H1 (cell line): ENCODE results near the gene CCDC183. TPM values are rescaled to one million over a fixed set of nuclear protein-coding genes. Genes with fewer than 3 reads are reported as not detected.

Source experiments
- CREB1 ChIP-seq: IDR thresholded peaks from 2 replicates; pipeline ENCODE4 v1.6.1; 2012; ENCODE audit warnings: inconsistent platforms
- NANOG ChIP-seq: IDR thresholded peaks from 2 replicates; pipeline ENCODE4 v1.6.1; 2011; ENCODE audit warnings: low read length, low read depth, mild to moderate bottlenecking, inconsistent platforms; ENCODE audit not compliant: insufficient read depth, poor library complexity, severe bottlenecking
- NRF1 ChIP-seq: IDR thresholded peaks from 2 replicates; pipeline ENCODE4 v1.6.1; 2011; ENCODE audit warnings: mild to moderate bottlenecking, low read depth, low read length, improper control_type of control experiment
- SP4 ChIP-seq: IDR thresholded peaks from 2 replicates; pipeline ENCODE4 v1.6.1; 2012; ENCODE audit warnings: low read length, inconsistent platforms
- TAF7 ChIP-seq: optimal IDR thresholded peaks from 2 replicates; pipeline ENCODE3; 2011; ENCODE audit warnings: low read depth, mild to moderate bottlenecking, inconsistent platforms, low read length, moderate library complexity, borderline replicate concordance
- polyA plus RNA-seq, 7 experiments: library from polyadenylated mRNA; depleted of rRNA in 3 of 7; stranded (reverse) in 5 of 7; unstranded in 2 of 7; fragments of >200 nt in 5 of 7; fragments of 200-250 nt in 2 of 7; gene quantifications; 1 replicate in 5 of 7; 2 replicates in 1 of 7; 4 replicates in 1 of 7; pipeline versions ENCODE4 v1.2.1 to v1.2.3, GENCODE V29; 2011 to 2013; ENCODE audit warnings: missing spikeins in 2 of 7, mixed read lengths in 2 of 7
- total RNA-seq: library from RNA; stranded (reverse); fragmentation: NEBNext Ultra II Directional; extraction: Animal tissue kit (Norgen Biotek cat#: 25700); gene quantifications from 2 replicates; pipeline ENCODE4 v1.2.1, GENCODE V29; 2021
- TF ChIP-seq, protein P1 (sequence below), 3 experiments: IDR thresholded peaks; 1 replicate in 2 of 3; 2 replicates in 1 of 3; pipeline versions ENCODE4 v1.5.1 to v1.6.1; 2011; ENCODE audit warnings: low read length in 3 of 3, mild to moderate bottlenecking in 3 of 3, inconsistent platforms in 2 of 3, low read depth in 1 of 3, moderate library complexity in 1 of 3; ENCODE audit not compliant: insufficient read depth in 1 of 3; ENCODE audit errors: control extremely low read depth in 1 of 3
- TF ChIP-seq, protein P2 (sequence below): IDR thresholded peaks from 2 replicates; pipeline ENCODE4 v1.6.1; 2012; ENCODE audit warnings: inconsistent platforms
- TF ChIP-seq, protein P3 (sequence below): fragments of 300-600 bp; sonication (generic); IDR thresholded peaks from 2 replicates; pipeline ENCODE4 v1.7.1; 2012; ENCODE audit warnings: low read length, moderate library complexity, mild to moderate bottlenecking, inconsistent platforms; ENCODE audit not compliant: insufficient replicate concordance

Gene CCDC183
- total and polyA plus RNA-seq, 2 of the 8 experiments (the other 6 are each of a cell fraction or from before 2014, with no cell fraction given): 0.51 to 1.6 TPM

DNA sequence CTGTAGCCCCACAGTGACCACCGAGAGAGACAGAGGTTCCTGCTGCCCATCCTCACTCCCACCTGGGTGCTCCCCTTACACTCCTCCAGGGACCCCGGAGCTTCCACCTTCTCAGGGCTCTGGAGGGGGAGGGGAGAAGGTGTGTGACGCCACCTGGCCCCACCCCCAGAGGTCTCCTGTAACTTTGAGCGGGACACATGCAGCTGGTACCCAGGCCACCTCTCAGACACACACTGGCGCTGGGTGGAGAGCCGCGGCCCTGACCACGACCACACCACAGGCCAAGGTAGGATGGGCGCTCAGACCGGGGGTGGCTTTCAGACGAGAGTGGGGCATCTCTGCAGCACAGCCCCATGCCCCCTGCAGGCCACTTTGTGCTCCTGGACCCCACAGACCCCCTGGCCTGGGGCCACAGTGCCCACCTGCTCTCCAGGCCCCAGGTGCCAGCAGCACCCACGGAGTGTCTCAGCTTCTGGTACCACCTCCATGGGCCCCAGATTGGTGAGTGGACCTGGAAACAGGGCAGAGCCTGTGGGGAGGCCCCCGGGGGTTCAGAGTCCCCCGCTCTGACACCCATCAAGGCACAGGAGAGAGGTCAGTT lies 60.5 kb downstream of the CCDC183 start (continued):
- TF ChIP-seq, protein P1, sequence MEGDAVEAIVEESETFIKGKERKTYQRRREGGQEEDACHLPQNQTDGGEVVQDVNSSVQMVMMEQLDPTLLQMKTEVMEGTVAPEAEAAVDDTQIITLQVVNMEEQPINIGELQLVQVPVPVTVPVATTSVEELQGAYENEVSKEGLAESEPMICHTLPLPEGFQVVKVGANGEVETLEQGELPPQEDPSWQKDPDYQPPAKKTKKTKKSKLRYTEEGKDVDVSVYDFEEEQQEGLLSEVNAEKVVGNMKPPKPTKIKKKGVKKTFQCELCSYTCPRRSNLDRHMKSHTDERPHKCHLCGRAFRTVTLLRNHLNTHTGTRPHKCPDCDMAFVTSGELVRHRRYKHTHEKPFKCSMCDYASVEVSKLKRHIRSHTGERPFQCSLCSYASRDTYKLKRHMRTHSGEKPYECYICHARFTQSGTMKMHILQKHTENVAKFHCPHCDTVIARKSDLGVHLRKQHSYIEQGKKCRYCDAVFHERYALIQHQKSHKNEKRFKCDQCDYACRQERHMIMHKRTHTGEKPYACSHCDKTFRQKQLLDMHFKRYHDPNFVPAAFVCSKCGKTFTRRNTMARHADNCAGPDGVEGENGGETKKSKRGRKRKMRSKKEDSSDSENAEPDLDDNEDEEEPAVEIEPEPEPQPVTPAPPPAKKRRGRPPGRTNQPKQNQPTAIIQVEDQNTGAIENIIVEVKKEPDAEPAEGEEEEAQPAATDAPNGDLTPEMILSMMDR (IDR thresholded peaks at IDR 0.05; ENCODE audit: control extremely low read depth in 1 of 3, insufficient read depth in 1 of 3, low read depth in 1 of 3, low read length in 3 of 3): no peak
- TF ChIP-seq, protein P2, sequence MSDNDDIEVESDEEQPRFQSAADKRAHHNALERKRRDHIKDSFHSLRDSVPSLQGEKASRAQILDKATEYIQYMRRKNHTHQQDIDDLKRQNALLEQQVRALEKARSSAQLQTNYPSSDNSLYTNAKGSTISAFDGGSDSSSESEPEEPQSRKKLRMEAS: no peak
- TF ChIP-seq CREB1: no peak
- no peak for TF ChIP-seq NRF1
- TF ChIP-seq, protein P3, sequence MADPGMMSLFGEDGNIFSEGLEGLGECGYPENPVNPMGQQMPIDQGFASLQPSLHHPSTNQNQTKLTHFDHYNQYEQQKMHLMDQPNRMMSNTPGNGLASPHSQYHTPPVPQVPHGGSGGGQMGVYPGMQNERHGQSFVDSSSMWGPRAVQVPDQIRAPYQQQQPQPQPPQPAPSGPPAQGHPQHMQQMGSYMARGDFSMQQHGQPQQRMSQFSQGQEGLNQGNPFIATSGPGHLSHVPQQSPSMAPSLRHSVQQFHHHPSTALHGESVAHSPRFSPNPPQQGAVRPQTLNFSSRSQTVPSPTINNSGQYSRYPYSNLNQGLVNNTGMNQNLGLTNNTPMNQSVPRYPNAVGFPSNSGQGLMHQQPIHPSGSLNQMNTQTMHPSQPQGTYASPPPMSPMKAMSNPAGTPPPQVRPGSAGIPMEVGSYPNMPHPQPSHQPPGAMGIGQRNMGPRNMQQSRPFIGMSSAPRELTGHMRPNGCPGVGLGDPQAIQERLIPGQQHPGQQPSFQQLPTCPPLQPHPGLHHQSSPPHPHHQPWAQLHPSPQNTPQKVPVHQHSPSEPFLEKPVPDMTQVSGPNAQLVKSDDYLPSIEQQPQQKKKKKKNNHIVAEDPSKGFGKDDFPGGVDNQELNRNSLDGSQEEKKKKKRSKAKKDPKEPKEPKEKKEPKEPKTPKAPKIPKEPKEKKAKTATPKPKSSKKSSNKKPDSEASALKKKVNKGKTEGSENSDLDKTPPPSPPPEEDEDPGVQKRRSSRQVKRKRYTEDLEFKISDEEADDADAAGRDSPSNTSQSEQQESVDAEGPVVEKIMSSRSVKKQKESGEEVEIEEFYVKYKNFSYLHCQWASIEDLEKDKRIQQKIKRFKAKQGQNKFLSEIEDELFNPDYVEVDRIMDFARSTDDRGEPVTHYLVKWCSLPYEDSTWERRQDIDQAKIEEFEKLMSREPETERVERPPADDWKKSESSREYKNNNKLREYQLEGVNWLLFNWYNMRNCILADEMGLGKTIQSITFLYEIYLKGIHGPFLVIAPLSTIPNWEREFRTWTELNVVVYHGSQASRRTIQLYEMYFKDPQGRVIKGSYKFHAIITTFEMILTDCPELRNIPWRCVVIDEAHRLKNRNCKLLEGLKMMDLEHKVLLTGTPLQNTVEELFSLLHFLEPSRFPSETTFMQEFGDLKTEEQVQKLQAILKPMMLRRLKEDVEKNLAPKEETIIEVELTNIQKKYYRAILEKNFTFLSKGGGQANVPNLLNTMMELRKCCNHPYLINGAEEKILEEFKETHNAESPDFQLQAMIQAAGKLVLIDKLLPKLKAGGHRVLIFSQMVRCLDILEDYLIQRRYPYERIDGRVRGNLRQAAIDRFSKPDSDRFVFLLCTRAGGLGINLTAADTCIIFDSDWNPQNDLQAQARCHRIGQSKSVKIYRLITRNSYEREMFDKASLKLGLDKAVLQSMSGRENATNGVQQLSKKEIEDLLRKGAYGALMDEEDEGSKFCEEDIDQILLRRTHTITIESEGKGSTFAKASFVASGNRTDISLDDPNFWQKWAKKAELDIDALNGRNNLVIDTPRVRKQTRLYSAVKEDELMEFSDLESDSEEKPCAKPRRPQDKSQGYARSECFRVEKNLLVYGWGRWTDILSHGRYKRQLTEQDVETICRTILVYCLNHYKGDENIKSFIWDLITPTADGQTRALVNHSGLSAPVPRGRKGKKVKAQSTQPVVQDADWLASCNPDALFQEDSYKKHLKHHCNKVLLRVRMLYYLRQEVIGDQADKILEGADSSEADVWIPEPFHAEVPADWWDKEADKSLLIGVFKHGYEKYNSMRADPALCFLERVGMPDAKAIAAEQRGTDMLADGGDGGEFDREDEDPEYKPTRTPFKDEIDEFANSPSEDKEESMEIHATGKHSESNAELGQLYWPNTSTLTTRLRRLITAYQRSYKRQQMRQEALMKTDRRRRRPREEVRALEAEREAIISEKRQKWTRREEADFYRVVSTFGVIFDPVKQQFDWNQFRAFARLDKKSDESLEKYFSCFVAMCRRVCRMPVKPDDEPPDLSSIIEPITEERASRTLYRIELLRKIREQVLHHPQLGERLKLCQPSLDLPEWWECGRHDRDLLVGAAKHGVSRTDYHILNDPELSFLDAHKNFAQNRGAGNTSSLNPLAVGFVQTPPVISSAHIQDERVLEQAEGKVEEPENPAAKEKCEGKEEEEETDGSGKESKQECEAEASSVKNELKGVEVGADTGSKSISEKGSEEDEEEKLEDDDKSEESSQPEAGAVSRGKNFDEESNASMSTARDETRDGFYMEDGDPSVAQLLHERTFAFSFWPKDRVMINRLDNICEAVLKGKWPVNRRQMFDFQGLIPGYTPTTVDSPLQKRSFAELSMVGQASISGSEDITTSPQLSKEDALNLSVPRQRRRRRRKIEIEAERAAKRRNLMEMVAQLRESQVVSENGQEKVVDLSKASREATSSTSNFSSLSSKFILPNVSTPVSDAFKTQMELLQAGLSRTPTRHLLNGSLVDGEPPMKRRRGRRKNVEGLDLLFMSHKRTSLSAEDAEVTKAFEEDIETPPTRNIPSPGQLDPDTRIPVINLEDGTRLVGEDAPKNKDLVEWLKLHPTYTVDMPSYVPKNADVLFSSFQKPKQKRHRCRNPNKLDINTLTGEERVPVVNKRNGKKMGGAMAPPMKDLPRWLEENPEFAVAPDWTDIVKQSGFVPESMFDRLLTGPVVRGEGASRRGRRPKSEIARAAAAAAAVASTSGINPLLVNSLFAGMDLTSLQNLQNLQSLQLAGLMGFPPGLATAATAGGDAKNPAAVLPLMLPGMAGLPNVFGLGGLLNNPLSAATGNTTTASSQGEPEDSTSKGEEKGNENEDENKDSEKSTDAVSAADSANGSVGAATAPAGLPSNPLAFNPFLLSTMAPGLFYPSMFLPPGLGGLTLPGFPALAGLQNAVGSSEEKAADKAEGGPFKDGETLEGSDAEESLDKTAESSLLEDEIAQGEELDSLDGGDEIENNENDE: no peak
- TF ChIP-seq SP4: no peak
- no peak for TF ChIP-seq NANOG
- TF ChIP-seq TAF7: no peak
